Uterus (tissue), 4 donors: ENCODE results near the gene CPNE1. TPM values are rescaled to one million over a fixed set of nuclear protein-coding genes. Genes with fewer than 3 reads are reported as not detected.

Source experiments
- DNase-seq, 2 donors: peaks; one replicate each; pipeline ENCODE4 v3.0.0-alpha.2; 2019 to 2020
- H3K27ac ChIP-seq, 2 donors: fragments of 200-600 bp; sonication (generic); 1 replicate in 1 of 2; 2 replicates in 1 of 2; pipeline ENCODE4 v1.5.1; 2016 to 2018
- H3K27me3 ChIP-seq, 2 donors: fragments of 200-600 bp; sonication (generic); one replicate each; pipeline ENCODE4 v1.5.1; 2018 to 2019; ENCODE audit warnings: control low read depth in 1 of 2
- H3K36me3 ChIP-seq, 2 donors: fragments of 200-600 bp; sonication (generic); one replicate each; pipeline ENCODE4 v1.5.1; 2019; ENCODE audit warnings: control low read depth in 1 of 2
- H3K4me1 ChIP-seq, 2 donors: fragments of 200-600 bp; sonication (generic); one replicate each; pipeline ENCODE4 v1.5.1; 2018 to 2019; ENCODE audit warnings: control low read depth in 1 of 2
- H3K4me3 ChIP-seq, 2 donors: fragments of 200-600 bp; sonication (generic); 1 replicate in 1 of 2; 2 replicates in 1 of 2; pipeline ENCODE4 v1.5.1; 2018 to 2019; ENCODE audit warnings: mild to moderate bottlenecking in 1 of 2
- H3K9me3 ChIP-seq, 2 donors: fragments of 200-600 bp; sonication (generic); one replicate each; pipeline ENCODE4 v1.5.1; 2019; ENCODE audit warnings: control low read depth in 1 of 2
- CTCF ChIP-seq, 4 experiments: fragments of 200-600 bp in 2 of 4; fragments of 450-650 bp in 2 of 4; sonication (generic) in 2 of 4; IDR thresholded peaks; one replicate each; pipeline ENCODE4 v1.5.1; 2016 to 2019; ENCODE audit warnings: antibody characterized with exemption in 4 of 4, mild to moderate bottlenecking in 2 of 4, moderate library complexity in 1 of 4
- POLR2A ChIP-seq, 2 donors: fragments of 450-650 bp; IDR thresholded peaks; one replicate each; pipeline ENCODE4 v1.6.1; 2016; ENCODE audit warnings: antibody characterized with exemption in 2 of 2, mild to moderate bottlenecking in 1 of 2, moderate library complexity in 1 of 2
- intact Hi-C: fragments of 100-400 bp; cut with DNase I; formaldehyde crosslinking; loops from one replicate; pipeline ENCODE4 v1.15.1; 2023; ENCODE audit warnings: low total_unique reads
- total RNA-seq, 4 donors: library from RNA; depleted of rRNA in 3 of 4; stranded (reverse); fragments of >200 nt in 3 of 4; gene quantifications; one replicate each; pipeline versions ENCODE4 v1.1.0 to v1.2.4, GENCODE V29; 2014 to 2023
- donor health status: DM: yes; HTN: yes; CAD: no.

The CPNE1 gene
- total RNA-seq, 4 donors from 2014 or later: 86.8 to 295 (median 142) TPM

GRCh38 chr20:35643045-35643444 is 21.7 kb downstream of the CPNE1 start:
- DNase-seq: no peak
- intact Hi-C loops: no loop called here
- Histone ChIP-seq H3K4me1 (no peaks in the 10 kb centered on the region), H3K9me3 (no peaks in the 10 kb centered on the region), H3K4me3 (no peak overlapping the region), H3K36me3 (no peaks in the 10 kb centered on the region), H3K27ac (no peak overlapping the region), H3K27me3 (no peaks in the 10 kb centered on the region)
- no peak for TF ChIP-seq CTCF (IDR thresholded peaks at IDR 0.05)
- no peak for TF ChIP-seq POLR2A (IDR thresholded peaks at IDR 0.05)

GRCh38 chr20:35641743-35642142 is 23.0 kb downstream of the CPNE1 start:
- Histone ChIP-seq H3K27me3 (no peaks in the 10 kb centered on the region), H3K27ac (no peak overlapping the region), H3K36me3 (no peaks in the 10 kb centered on the region), H3K4me3 (no peak overlapping the region), H3K4me1 (no peaks in the 10 kb centered on the region), H3K9me3 (no peaks in the 10 kb centered on the region)
- DNase-seq: no peak
- TF ChIP-seq POLR2A (IDR thresholded peaks at IDR 0.05) (no peak), CTCF (IDR thresholded peaks at IDR 0.05) (no peak)
- intact Hi-C loops: no loop called here

- Histone ChIP-seq H3K4me1 (peaks cover 0 to 6% of the 10 kb centered on the region in 2 donors), H3K9me3 (no peaks in the 10 kb centered on the region), H3K27ac (no peak overlapping the region), H3K36me3 (no peaks in the 10 kb centered on the region), H3K27me3 (no peaks in the 10 kb centered on the region), H3K4me3 (no peak overlapping the region)
- intact Hi-C loops: no loop called here
- DNase-seq: no peak
- TF ChIP-seq POLR2A (IDR thresholded peaks at IDR 0.05) (no peak), CTCF (IDR thresholded peaks at IDR 0.05) (no peak)
These were observed 24.0 kb downstream of the CPNE1 start for GRCh38 chr20:35640724-35641123.

GRCh38 chr20:35638751-35639150 is 25.9 kb downstream of the CPNE1 start:
- intact Hi-C loops: no loop called here
- no peak for DNase-seq
- no peak overlapping the region for H3K4me3 ChIP-seq
- H3K36me3 ChIP-seq: no peaks in the 10 kb centered on the region
- H3K9me3 ChIP-seq: no peaks in the 10 kb centered on the region
- TF ChIP-seq POLR2A (IDR thresholded peaks at IDR 0.05): no peak
- no peak for TF ChIP-seq CTCF (IDR thresholded peaks at IDR 0.05)
- no peaks in the 10 kb centered on the region for H3K27me3 ChIP-seq
- H3K4me1 ChIP-seq: peaks cover 0 to 7% of the 10 kb centered on the region in 2 donors
- no peak overlapping the region for H3K27ac ChIP-seq

- H3K36me3 ChIP-seq: no peaks in the 10 kb centered on the region
- TF ChIP-seq POLR2A (IDR thresholded peaks at IDR 0.05): no peak
- TF ChIP-seq CTCF (IDR thresholded peaks at IDR 0.05): no peak
- intact Hi-C loops: no loop called here
- no peaks in the 10 kb centered on the region for H3K9me3 ChIP-seq
- H3K27ac ChIP-seq: no peak overlapping the region
- no peaks in the 10 kb centered on the region for H3K27me3 ChIP-seq
- H3K4me1 ChIP-seq: peaks cover 0 to 7% of the 10 kb centered on the region in 2 donors
- no peak overlapping the region for H3K4me3 ChIP-seq
- no peak for DNase-seq
These were observed 27.4 kb downstream of the CPNE1 start for GRCh38 chr20:35637276-35637675.
